ENCODE results near the gene SERTAD1. TPM values are rescaled to one million over a fixed set of nuclear protein-coding genes. Genes with fewer than 3 reads are reported as not detected.

Gene SERTAD1
- total and polyA plus RNA-seq, 4 donors = 13.0 to 27.8 (median 17.7) TPM

DNA sequence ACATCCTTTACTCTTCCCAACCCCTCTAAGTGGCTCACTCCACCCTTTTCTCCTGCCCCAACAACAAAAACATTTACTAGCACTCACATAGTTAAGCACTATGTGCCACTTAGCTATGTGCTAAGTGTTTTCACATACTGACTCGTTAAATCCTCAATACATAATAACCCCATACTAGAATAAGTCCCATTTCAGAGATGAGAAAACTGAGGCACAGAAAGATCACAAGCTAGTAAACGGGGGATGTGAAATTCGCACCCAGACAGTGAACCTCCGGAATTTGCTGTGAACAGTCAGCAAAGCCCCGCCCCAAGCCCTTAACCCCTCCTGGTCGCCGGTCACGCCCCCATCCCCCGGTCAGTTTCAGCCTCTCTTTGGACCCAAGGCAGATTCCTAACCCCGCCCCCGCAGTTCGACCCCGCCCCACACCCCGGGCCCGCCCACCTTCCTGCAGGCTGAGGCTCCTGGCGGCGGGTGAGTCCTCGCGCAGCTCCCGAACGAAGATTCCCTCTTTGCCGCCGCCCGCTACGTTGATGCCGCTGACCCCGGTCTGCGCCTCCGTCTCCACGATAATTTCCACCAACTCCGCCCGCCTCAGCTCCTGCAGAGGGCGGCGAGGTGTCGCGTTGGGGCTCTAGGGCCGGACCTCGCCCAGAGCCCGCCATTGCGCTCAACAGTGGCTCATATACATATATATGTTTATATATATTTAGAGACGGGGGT lies 22.4 kb downstream of the SERTAD1 start:
- H3K27ac ChIP-seq (ENCODE audit: low read depth in 1 of 2, low read length in 2 of 2) = peak overlapping the region in 1 of 2 donors; percentile 69
- no peaks in the 10 kb centered on the region for H3K36me3 ChIP-seq (ENCODE audit: control insufficient read depth in 1 of 2, insufficient read depth in 2 of 2, low read length in 1 of 2)
- no peaks in the 10 kb centered on the region for H3K4me1 ChIP-seq (ENCODE audit: control insufficient read depth in 1 of 2, insufficient read depth in 2 of 2, low read length in 2 of 2)
- intact Hi-C loops (cut with DNase I) = loop anchor here in 1 of 2 donors (2.0 to 5.0 kb wide), 2 partner anchors 41 to 56 kb away; partner anchors contain the start of genes C19orf47, PLD3 and SERTAD3
- WGBS, 2 donors = 0 to 1% methylated on average over 35 to 41 of the region's 41 CpGs
- no peaks in the 10 kb centered on the region for H3K9me3 ChIP-seq (ENCODE audit: control insufficient read depth, low read length)
- DNase-seq (peak; percentile 96 to 98), ATAC-seq (ENCODE audit: low FRiP score) (peak; percentile 94)
- peak overlapping the region; percentile 39 to 44 for H3K4me3 ChIP-seq (ENCODE audit: low read length in 2 of 2)
- no peaks in the 10 kb centered on the region for H3K27me3 ChIP-seq (ENCODE audit: control insufficient read depth in 1 of 2, insufficient read depth in 2 of 2, low read length in 1 of 2)

DNA sequence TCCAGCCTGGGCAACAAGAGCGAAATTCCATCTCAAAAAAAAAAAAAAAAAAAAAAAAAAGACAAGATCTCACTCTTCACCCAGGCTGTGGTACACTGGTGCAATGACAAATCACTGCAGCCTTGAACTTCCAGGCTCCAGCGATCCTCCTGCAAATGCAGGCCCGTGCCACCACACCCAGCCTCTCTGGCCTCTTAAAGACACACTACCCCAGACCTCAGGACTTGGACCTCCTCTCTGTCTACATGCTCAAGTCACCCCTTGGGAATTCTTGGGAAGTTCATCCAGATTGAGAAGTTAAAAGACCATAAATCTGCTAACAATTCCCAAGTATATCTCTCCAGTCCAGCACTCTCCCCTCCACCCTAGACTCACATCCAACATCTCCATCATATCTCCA lies 25.2 kb downstream of the SERTAD1 start:
- Histone ChIP-seq H3K4me1 (ENCODE audit: control insufficient read depth in 1 of 2, insufficient read depth in 2 of 2, low read length in 2 of 2) (no peaks in the 10 kb centered on the region), H3K9me3 (ENCODE audit: control insufficient read depth, low read length) (no peaks in the 10 kb centered on the region), H3K36me3 (ENCODE audit: control insufficient read depth in 1 of 2, insufficient read depth in 2 of 2, low read length in 1 of 2) (no peaks in the 10 kb centered on the region), H3K27ac (ENCODE audit: low read depth in 1 of 2, low read length in 2 of 2) (no peak overlapping the region), H3K4me3 (ENCODE audit: low read length in 2 of 2) (no peak overlapping the region), H3K27me3 (ENCODE audit: control insufficient read depth in 1 of 2, insufficient read depth in 2 of 2, low read length in 1 of 2) (no peaks in the 10 kb centered on the region)
- intact Hi-C loops (cut with DNase I) = loop anchor here in 1 of 2 donors (5.0 kb wide), 1 partner anchor 53 kb away; the partner anchor contains the start of genes C19orf47 and PLD3
- DNase-seq (no peak), ATAC-seq (ENCODE audit: low FRiP score) (no peak)
- WGBS, 2 donors = 34 to 54% methylated on average over 2 to 3 of the region's 3 CpGs

DNA sequence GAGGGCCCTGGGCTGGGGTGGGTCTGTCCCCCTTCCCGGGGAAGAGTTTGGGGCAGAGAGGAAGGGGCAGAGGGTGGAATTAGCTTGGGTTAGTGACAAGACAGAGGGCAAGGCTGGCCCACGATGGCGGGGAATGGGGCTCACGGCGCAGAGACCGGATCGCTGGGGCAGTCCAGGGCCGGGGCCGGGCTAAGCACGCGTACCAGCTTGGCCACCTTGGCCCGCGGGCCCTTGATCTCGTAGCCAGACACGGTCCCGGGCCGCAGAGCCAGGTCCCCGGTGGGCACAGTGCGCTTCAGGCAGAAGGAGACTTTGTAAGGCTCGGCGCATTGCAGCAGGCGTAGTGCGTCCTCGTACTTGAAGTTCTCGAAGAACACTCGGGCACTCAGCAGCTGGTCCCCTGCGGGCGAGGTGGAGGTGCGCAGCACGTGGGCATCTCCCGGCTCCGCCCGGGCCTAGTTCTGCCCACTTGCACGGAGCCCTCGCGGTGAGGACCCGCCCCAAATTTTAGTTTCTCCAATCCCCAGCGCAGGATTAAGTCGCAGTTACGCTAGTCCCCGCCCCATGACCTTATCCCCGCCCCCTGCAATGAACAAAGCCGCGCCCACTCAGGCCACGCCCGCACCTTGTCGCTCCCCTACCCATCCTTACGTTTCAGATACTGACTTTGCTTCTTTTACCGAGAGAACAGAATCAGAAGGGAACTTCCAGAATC lies 27.2 kb downstream of the SERTAD1 start:
- 56 to 61% methylated on average over 49 of the region's 49 CpGs for WGBS, 2 donors
- DNase-seq = no peak
- Histone ChIP-seq H3K9me3 (ENCODE audit: control insufficient read depth, low read length) (no peaks in the 10 kb centered on the region), H3K27ac (ENCODE audit: low read depth in 1 of 2, low read length in 2 of 2) (no peak overlapping the region), H3K4me1 (ENCODE audit: control insufficient read depth in 1 of 2, insufficient read depth in 2 of 2, low read length in 2 of 2) (no peaks in the 10 kb centered on the region), H3K36me3 (ENCODE audit: control insufficient read depth in 1 of 2, insufficient read depth in 2 of 2, low read length in 1 of 2) (no peaks in the 10 kb centered on the region), H3K27me3 (ENCODE audit: control insufficient read depth in 1 of 2, insufficient read depth in 2 of 2, low read length in 1 of 2) (no peaks in the 10 kb centered on the region), H3K4me3 (ENCODE audit: low read length in 2 of 2) (no peak overlapping the region)
- no peak for ATAC-seq (ENCODE audit: low FRiP score)
- intact Hi-C loops (cut with DNase I) = no loop called here

DNA sequence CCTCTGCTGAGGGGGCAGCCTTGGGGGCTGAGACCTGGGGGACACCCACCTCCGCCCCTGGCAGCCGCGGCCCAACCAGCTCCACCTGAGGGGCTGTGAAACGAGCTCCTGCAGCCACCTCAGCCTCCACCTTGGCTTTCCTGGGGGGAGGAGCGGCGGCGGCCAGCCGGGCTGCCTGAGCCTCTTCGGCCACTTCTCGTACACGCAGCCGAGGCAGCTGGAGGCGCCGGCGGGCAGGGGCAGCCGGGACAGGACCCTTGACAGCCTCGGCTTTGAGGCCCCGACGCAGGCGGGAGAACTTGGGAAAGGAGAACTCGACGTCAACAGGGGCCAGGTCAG lies 28.3 kb downstream of the SERTAD1 start:
- Histone ChIP-seq H3K4me3 (ENCODE audit: low read length in 2 of 2) (no peak overlapping the region), H3K9me3 (ENCODE audit: control insufficient read depth, low read length) (no peaks in the 10 kb centered on the region), H3K27me3 (ENCODE audit: control insufficient read depth in 1 of 2, insufficient read depth in 2 of 2, low read length in 1 of 2) (no peaks in the 10 kb centered on the region), H3K36me3 (ENCODE audit: control insufficient read depth in 1 of 2, insufficient read depth in 2 of 2, low read length in 1 of 2) (no peaks in the 10 kb centered on the region), H3K27ac (ENCODE audit: low read depth in 1 of 2, low read length in 2 of 2) (no peak overlapping the region), H3K4me1 (ENCODE audit: control insufficient read depth in 1 of 2, insufficient read depth in 2 of 2, low read length in 2 of 2) (no peaks in the 10 kb centered on the region)
- DNase-seq = no peak
- ATAC-seq (ENCODE audit: low FRiP score) = no peak
- intact Hi-C loops (cut with DNase I) = no loop called here
- WGBS, 2 donors = 93 to 94% methylated on average over 15 to 22 of the region's 22 CpGs

DNA sequence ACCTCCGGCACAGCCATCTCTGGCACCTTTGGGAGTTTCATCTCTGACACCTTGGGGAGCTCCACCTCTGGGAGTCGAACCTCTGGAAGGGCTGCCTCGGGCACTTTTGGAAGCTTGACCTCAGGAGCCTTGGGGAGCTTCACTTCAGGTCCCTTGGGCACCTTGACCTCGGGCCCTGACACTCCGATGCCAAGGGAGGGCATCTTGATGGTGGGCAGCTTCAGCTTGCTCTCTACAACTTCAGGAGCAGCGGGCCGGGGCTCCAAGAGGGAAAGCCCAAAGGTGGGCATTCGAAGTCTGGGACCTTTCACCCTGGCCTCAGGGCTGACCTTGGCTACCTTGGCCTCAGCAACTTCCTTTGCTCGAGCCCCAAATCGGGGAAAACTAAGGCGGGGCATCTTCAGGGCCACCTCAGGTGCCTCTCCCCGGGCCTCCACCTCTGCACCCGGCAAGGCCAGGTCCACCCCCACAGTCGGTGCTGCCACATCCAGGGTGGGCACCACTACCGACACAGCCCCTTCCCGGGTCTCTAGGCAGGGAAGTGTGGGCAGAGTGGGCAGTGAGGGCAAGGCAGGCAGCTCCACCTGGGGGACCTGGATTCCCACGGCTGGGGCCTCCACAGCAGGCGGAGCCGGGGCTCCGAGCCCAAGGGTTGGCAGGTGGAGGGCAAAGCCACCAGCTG lies 28.8 kb downstream of the SERTAD1 start:
- ATAC-seq (ENCODE audit: low FRiP score) = no peak
- Histone ChIP-seq H3K4me3 (ENCODE audit: low read length in 2 of 2) (no peak overlapping the region), H3K9me3 (ENCODE audit: control insufficient read depth, low read length) (no peaks in the 10 kb centered on the region), H3K36me3 (ENCODE audit: control insufficient read depth in 1 of 2, insufficient read depth in 2 of 2, low read length in 1 of 2) (no peaks in the 10 kb centered on the region), H3K27ac (ENCODE audit: low read depth in 1 of 2, low read length in 2 of 2) (no peak overlapping the region), H3K4me1 (ENCODE audit: control insufficient read depth in 1 of 2, insufficient read depth in 2 of 2, low read length in 2 of 2) (no peaks in the 10 kb centered on the region), H3K27me3 (ENCODE audit: control insufficient read depth in 1 of 2, insufficient read depth in 2 of 2, low read length in 1 of 2) (no peaks in the 10 kb centered on the region)
- DNase-seq = no peak
- WGBS, 2 donors = 91 to 93% methylated on average over 17 to 20 of the region's 20 CpGs
- intact Hi-C loops (cut with DNase I) = no loop called here

DNA sequence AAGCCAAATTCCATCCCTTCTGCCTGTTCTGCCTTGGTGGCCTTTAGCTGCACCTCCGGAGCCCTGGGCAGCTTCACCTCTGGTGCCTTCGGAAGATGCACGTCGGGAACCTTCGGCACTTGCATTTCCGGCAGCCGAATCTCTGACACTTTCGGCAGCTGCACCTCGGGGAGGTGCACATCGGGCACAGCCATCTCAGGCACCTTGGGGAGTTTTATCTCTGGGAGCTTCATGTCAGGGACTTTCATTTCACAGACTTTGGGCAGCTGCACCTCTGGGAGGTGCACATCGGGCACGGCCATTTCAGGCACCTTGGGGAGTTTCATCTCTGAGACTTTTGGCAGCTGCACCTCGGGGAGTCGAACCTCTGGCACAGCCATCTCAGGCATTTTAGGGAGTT lies 29.8 kb downstream of the SERTAD1 start:
- no peak overlapping the region for H3K4me3 ChIP-seq (ENCODE audit: low read length in 2 of 2)
- WGBS, 2 donors = 85 to 86% methylated on average over 14 of the region's 14 CpGs
- ATAC-seq (ENCODE audit: low FRiP score) (no peak), DNase-seq (no peak)
- no peaks in the 10 kb centered on the region for H3K27me3 ChIP-seq (ENCODE audit: control insufficient read depth in 1 of 2, insufficient read depth in 2 of 2, low read length in 1 of 2)
- no peaks in the 10 kb centered on the region for H3K4me1 ChIP-seq (ENCODE audit: control insufficient read depth in 1 of 2, insufficient read depth in 2 of 2, low read length in 2 of 2)
- no peaks in the 10 kb centered on the region for H3K36me3 ChIP-seq (ENCODE audit: control insufficient read depth in 1 of 2, insufficient read depth in 2 of 2, low read length in 1 of 2)
- intact Hi-C loops (cut with DNase I) = no loop called here
- H3K27ac ChIP-seq (ENCODE audit: low read depth in 1 of 2, low read length in 2 of 2) = no peak overlapping the region
- H3K9me3 ChIP-seq (ENCODE audit: control insufficient read depth, low read length) = no peaks in the 10 kb centered on the region

DNA sequence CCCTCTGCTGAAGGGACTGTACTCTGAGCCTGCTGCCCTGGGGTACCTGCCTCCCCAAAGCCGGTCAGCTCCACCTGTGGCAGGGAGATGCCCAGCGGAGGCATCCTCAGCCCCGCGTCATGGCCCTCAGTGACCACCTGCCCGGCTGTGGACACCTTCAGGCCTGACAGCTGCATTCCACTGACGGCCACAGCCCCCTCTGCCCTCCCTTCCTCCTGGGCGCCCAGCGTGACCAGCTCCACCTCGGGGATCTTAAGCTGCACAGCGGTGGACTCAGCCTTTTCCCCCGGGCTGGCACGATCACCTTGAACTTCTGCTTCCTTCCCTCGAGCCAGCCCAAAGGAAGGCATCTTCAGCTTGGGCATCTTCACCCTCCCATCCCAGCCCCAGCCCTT lies 31.0 kb downstream of the SERTAD1 start:
- no peak overlapping the region for H3K27ac ChIP-seq (ENCODE audit: low read depth in 1 of 2, low read length in 2 of 2)
- WGBS, 2 donors = 74 to 83% methylated on average over 11 to 13 of the region's 13 CpGs
- no peaks in the 10 kb centered on the region for H3K27me3 ChIP-seq (ENCODE audit: control insufficient read depth in 1 of 2, insufficient read depth in 2 of 2, low read length in 1 of 2)
- no peaks in the 10 kb centered on the region for H3K4me1 ChIP-seq (ENCODE audit: control insufficient read depth in 1 of 2, insufficient read depth in 2 of 2, low read length in 2 of 2)
- H3K9me3 ChIP-seq (ENCODE audit: control insufficient read depth, low read length) = no peaks in the 10 kb centered on the region
- no peaks in the 10 kb centered on the region for H3K36me3 ChIP-seq (ENCODE audit: control insufficient read depth in 1 of 2, insufficient read depth in 2 of 2, low read length in 1 of 2)
- DNase-seq = no peak
- no peak overlapping the region for H3K4me3 ChIP-seq (ENCODE audit: low read length in 2 of 2)
- intact Hi-C loops (cut with DNase I) = no loop called here
- no peak for ATAC-seq (ENCODE audit: low FRiP score)

DNA sequence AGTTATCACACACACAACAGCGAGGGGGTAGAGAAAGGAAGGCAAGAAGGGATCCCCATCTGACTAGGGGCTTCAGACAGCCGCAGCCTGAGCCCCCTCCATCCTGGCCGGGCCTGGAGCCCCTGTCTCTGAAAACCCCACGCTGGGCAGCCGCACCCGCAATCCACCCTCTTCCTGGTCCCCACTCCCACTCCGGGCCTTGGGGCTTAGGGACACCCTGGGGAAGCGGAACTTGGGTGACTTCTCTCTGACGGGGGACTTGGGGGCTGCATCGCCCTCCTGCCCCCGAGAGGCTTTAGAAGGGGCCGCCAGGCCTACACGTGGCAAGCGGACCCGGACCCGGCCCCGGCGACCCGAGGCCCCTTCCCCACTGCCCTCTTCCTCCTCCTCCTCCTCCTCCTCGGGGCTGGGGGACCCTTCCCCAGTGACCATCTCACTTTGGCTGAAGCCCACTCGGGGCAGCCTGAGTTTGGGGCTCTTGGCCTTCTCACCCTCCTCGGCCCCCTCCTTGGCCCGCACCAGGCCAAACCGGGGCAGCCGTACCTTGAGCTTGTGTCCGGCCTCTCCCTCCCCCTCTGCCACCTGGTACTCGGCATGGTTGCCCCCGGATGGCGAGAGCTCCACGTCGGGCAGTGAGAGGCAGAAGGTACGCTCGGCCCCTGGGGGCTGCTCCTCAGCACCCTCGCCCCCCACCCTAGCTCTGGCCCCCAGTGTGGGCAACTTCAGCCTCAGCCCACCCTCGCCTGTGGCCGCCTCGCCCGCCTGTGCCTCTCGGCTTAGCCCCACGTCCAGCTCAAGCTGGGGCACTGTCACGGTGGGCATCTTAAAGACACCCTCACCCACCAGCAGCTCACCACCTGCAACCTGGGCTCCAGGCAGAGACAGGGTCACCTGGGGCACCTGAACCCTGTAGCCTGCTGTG lies 31.6 kb downstream of the SERTAD1 start:
- ATAC-seq (ENCODE audit: low FRiP score) (no peak), DNase-seq (no peak)
- Histone ChIP-seq H3K9me3 (ENCODE audit: control insufficient read depth, low read length) (no peaks in the 10 kb centered on the region), H3K27me3 (ENCODE audit: control insufficient read depth in 1 of 2, insufficient read depth in 2 of 2, low read length in 1 of 2) (no peaks in the 10 kb centered on the region), H3K36me3 (ENCODE audit: control insufficient read depth in 1 of 2, insufficient read depth in 2 of 2, low read length in 1 of 2) (no peaks in the 10 kb centered on the region), H3K27ac (ENCODE audit: low read depth in 1 of 2, low read length in 2 of 2) (no peak overlapping the region), H3K4me3 (ENCODE audit: low read length in 2 of 2) (no peak overlapping the region), H3K4me1 (ENCODE audit: control insufficient read depth in 1 of 2, insufficient read depth in 2 of 2, low read length in 2 of 2) (no peaks in the 10 kb centered on the region)
- intact Hi-C loops (cut with DNase I) = no loop called here
- 90 to 91% methylated on average over 40 to 41 of the region's 41 CpGs for WGBS, 2 donors
